GM15510 (cell line): ENCODE results near the gene DNM3.

Source experiments
- POLR2A ChIP-seq: IDR thresholded peaks from 3 replicates; pipeline ENCODE4 v1.6.1; 2011; ENCODE audit warnings: borderline replicate concordance; ENCODE audit not compliant: insufficient read length; ENCODE audit errors: extremely low read depth

The DNM3 gene

GRCh38 chr1:171841050-171841910 lies at the start of gene DNM3:
Gene DNM3, plus strand, starts transcription at chr1:171841498. Its CDS starts 159 bp downstream, at chr1:171841657.
- TF ChIP-seq POLR2A: peak; percentile 17

GRCh38 chr1:171792656-171793369 lies 48.5 kb upstream of the DNM3 start:
- no peak for TF ChIP-seq POLR2A

- no peak for TF ChIP-seq POLR2A
These were observed 47.7 kb upstream of the DNM3 start for GRCh38 chr1:171793636-171794035.

- no peak for TF ChIP-seq POLR2A
These were observed 47.2 kb upstream of the DNM3 start for GRCh38 chr1:171794085-171794484.

- no peak for TF ChIP-seq POLR2A
These were observed 44.7 kb upstream of the DNM3 start for GRCh38 chr1:171796592-171796991.

- TF ChIP-seq POLR2A: no peak
These were observed 43.0 kb upstream of the DNM3 start for GRCh38 chr1:171798311-171798710.

- no peak for TF ChIP-seq POLR2A
These were observed 42.5 kb upstream of the DNM3 start for GRCh38 chr1:171798765-171799164.

GRCh38 chr1:171799166-171799565 lies 42.1 kb upstream of the DNM3 start:
- no peak for TF ChIP-seq POLR2A

- TF ChIP-seq POLR2A: no peak
These were observed 41.0 kb upstream of the DNM3 start for GRCh38 chr1:171800342-171800741.

- TF ChIP-seq POLR2A: no peak
These were observed 40.4 kb upstream of the DNM3 start for GRCh38 chr1:171800851-171801250.

GRCh38 chr1:171801487-171801891 lies 39.8 kb upstream of the DNM3 start:
- TF ChIP-seq POLR2A: no peak

- no peak for TF ChIP-seq POLR2A
These were observed 39.1 kb upstream of the DNM3 start for GRCh38 chr1:171802207-171802606.

- no peak for TF ChIP-seq POLR2A
These were observed 38.3 kb upstream of the DNM3 start for GRCh38 chr1:171803045-171803444.

GRCh38 chr1:171803461-171804022 lies 37.8 kb upstream of the DNM3 start:
- TF ChIP-seq POLR2A: no peak

GRCh38 chr1:171805395-171806115 lies 35.7 kb upstream of the DNM3 start:
- TF ChIP-seq POLR2A: no peak
